GM12801 (cell line): Measurements from ENCODE around the gene MYO1D.

Experiments
- TF ChIP-seq, protein P1 (sequence below): IDR thresholded peaks from one replicate; pipeline ENCODE4 v1.5.1; 2011; ENCODE audit warnings: control low read depth; ENCODE audit not compliant: insufficient read length; ENCODE audit errors: extremely low read depth

Gene MYO1D

DNA sequence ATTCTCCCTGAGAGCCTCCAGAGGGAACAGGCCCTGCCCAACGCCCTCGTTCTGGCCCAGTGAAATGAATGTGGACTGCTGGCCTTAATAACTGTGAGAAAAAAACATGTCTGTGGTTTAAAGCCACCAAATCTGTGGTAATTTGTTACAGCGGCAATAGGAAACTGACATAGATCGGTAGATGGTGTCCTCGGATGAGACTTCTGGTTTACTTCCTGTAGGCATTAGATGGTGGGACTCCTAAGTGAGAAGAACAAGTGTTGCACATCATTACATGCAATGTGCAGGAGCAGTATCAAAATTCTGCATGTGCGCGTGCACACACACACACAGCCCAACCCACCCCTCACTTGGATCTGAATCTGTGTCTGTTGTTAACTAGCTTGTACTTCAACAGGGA, 348.1 kb downstream of the MYO1D start:
- TF ChIP-seq, protein P1, sequence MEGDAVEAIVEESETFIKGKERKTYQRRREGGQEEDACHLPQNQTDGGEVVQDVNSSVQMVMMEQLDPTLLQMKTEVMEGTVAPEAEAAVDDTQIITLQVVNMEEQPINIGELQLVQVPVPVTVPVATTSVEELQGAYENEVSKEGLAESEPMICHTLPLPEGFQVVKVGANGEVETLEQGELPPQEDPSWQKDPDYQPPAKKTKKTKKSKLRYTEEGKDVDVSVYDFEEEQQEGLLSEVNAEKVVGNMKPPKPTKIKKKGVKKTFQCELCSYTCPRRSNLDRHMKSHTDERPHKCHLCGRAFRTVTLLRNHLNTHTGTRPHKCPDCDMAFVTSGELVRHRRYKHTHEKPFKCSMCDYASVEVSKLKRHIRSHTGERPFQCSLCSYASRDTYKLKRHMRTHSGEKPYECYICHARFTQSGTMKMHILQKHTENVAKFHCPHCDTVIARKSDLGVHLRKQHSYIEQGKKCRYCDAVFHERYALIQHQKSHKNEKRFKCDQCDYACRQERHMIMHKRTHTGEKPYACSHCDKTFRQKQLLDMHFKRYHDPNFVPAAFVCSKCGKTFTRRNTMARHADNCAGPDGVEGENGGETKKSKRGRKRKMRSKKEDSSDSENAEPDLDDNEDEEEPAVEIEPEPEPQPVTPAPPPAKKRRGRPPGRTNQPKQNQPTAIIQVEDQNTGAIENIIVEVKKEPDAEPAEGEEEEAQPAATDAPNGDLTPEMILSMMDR = no peak

- TF ChIP-seq, protein P1 = no peak
Measured at GRCh38 chr17:32527146-32527545, 349.8 kb downstream of the MYO1D start.

DNA sequence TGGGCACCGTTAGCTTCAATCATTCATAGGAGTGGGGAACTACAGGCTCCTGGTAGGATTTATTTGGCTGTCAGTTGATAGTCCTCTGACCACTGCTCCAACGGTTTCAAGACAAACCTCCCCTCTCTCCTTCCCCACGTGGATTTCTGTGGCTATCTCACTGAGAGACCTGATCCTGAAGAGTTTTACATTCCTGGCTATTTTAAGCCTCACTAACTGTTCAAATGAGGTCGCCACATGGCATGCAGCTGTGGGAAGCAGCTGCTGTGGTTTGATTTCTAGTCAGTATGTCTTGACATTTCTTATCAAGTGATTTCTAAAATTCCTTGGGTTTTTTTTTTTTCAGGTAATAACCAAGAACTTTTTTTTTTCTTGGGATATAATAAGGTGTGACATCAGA, 351.8 kb downstream of the MYO1D start:
- TF ChIP-seq, protein P1 = no peak

- TF ChIP-seq, protein P1 = no peak
Measured at GRCh38 chr17:32523827-32524552, 352.9 kb downstream of the MYO1D start.

- TF ChIP-seq, protein P1 = no peak
Measured at GRCh38 chr17:32523017-32523680, 353.8 kb downstream of the MYO1D start.

DNA sequence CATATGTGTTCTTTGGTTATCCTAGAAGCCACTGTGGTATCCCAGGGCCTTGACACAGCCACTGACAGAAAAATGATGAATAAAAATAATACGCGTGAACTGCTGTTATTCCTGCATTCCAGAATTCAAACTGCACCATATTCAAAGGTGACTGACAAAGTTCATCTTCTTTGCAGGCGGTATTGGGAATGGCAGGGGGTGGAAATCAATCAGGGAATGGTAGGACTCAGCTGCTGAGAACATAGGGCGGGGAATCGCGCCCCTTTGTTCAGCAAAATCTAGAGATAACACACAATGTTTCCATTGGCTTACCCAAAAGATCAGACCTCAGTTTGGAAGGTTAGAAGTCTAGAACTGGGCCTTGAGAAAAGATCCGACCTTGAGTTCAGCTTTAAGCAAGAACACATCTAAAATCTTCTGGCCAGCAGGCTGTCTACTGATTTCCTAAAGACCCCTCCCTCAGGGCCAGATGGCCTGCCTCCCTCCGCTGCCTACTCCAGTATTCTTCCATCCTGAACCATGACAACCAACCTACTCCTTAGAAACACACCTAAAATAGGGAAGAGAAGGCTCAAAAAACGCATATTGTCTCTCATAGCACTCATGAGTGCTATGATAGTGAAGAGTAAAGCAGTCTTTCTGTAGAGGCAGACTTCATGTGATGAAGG, 356.1 kb downstream of the MYO1D start:
- TF ChIP-seq, protein P1 = no peak

DNA sequence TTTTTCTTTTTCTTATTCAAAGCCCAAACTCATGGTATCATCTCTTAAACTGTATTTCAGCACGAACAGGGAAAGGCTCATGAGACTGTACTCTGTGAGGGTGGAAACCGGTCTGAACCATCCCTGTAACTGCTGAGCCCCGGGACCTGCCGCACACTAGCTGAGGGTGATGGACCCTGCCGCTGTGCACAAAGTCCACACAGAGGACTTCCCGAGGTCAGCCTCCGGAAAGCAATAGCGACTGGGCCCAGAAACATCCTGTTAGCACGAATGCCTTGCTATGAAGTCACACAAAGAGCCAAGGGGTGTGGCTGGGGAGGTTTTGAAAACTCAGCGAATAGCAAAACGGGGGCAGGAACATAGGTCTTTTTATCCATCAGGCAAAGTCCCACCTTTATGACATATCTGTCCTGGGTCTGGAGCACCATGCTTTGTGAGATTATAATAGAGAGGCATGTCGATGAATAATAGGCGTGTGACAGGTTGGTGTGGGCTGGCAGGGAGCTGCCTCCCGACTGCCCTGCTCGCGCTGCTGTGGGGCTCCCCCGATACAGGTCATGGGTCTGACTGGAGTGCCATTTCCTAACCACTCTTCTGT, 356.7 kb downstream of the MYO1D start:
- TF ChIP-seq, protein P1 = no peak
